NCI-H2107 treated with DMSO at 0.1 percent for 48 hours (cell line): Measurements from ENCODE around the gene HLF.
A peak's percentile ranks its signal among the peaks of the same experiment; 100 is the strongest.

Experiments used
- DNase-seq: peaks from one replicate; lab custom pipeline; 2025; ENCODE audit not compliant: unreplicated experiment; lab: John Stamatoyannopoulos, UW

HLF gene

DNA sequence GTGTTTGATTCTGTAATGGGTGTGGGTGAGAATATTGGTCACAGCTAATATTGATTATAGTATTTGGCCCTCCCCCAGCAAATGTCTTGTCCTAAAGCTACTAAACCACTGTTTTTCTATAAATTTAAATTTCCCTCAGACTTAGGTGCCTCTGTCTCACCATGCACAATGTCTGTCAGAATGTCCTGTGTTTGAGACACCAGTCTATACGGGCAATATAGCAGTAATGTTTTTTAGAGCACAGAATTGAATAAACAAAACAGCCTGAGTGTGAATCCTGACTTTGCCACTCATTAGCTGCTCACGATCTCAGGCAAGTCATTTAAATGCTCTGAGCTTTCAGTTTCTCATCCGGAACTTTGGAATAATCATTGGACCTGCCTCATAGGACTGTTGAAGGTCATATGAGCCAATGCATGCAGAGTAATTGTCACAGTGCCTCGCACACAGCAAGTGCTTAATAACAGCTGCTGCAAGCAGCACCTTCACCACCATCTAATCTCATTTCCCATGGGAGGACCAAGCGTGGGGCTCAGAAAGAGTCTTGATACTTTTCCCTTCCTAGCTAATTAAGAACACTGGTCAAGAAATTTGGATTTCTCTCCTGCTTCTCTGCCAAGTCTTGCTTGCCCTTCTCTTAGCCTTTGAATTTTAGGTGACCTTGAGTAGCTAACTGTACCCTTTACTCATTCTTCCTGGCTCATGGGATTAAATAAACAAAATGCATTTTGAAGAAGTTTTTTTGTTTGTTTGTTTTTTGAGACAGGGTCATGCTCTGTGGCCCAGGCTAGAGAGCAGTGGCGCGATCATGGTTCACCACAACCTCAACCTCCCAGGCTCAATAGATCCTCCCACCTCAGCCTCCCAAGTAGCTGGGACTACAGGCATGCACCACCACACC lies 9.8 kb downstream of the HLF start:
- no peak for DNase-seq

DNA sequence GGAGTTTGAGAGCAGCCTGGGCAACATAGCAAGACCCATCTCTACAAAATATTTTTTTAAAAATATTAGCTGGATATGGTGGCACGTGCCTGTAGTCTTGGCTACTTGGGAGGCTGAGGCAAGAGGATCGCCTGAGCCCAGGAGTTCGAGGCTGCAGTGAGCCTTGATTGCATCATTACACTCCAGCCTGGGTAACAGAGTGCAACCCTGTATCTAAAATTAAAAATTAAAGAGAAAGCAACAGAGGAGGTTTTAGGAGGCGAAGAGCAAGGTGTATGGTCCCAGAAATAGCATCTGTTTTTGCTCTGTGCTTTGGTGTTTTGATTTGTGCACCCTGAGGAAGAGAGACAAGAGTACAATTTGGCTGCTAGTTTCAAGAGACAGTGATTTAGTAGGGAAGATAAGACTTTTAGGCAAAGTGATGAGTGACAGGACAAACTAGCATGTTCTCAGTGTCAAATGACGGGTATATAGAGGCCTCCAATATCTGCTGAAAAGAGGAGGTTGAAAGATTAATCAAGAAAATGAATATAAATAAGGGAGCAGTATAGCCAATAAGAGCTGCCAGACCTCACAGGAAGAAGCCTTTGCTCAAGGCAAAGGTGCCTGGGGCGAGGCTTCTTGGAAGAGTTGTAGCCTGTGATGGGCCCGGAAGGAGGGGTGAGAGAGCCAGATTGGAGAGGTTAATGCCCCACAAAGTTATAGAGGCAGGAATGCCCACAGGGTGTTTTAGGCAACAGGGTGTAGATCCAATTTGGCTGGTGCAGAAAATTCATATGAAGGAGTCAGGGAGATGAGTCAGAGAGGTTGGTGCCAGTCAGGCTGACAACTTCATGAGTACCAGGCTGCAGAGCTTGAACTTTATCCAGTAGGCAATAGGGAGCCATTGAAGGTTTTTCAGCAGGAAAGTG lies 11.4 kb downstream of the HLF start:
- no peak for DNase-seq

DNA sequence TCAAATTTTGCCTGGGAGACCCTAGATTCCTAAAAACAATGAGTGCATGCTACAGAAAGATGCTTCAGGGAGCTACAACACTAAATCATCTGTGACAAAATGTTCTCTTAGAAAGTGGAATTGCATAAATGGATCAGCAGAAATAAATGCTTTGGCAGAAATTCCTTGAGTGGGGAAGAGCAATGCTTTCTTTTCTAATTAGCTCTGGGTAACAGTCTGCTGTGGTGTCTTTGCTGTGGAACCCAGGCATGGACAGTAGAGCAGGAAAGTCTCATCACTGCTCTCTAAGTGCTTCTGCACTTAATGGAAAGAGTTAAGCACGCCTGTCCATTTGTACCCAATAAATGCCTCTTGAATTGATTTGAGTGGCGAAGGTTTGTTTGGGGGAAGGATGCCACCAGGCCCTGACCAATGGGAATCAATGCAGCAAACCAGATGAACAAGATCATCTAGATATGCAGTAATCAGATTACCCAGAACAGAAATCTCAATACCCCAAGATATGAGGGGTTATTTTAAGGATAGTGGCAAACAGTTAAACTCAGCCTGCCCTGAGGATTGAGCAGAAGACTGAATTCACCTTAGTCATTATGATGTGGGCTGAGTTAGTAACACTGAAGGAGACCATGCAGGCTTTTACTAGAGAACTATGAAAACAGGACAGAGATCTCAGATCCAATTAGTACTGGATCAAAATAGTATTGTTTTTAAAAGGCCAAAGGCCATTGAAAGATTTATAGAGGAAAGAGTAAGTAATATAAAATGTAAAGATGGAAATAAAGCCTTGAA lies 13.6 kb downstream of the HLF start:
- no peak for DNase-seq

DNA sequence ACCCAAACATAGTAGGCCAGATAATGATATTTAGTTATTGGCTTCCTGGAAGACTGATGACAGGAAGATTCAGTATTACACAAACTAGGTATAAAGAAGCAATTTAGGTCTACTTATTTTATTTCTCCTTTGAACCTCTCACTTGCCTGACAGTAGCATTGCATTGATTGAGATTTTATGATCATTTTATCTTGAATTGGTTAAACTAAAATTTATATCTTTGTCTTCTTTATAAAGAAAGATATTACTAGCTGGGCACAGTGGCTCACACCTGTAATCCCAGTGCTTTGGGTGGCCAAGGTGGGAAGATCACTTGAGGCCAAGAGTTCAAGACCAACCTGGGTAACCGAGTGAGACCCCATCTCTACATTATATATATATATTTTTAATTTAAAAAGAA lies 14.4 kb downstream of the HLF start:
- no peak for DNase-seq

DNA sequence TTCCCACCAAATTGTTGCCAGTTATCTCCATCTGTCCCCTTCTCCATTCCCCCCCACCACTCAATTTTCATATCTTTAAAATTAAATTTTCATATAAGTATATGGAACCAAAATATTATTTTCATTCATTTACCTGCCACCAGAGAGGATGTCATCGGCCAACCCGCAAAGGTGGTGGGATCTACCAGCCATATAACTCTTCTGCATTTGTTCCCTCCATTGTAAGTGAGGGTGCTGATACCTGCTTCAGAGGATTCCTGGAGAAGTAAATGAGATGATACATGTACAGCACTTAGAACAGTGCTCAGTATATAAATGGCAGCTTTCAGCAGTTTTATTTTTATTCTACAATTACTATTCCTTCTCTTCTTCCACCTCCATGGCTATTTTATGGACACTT lies 15.0 kb downstream of the HLF start:
- no peak for DNase-seq

DNA sequence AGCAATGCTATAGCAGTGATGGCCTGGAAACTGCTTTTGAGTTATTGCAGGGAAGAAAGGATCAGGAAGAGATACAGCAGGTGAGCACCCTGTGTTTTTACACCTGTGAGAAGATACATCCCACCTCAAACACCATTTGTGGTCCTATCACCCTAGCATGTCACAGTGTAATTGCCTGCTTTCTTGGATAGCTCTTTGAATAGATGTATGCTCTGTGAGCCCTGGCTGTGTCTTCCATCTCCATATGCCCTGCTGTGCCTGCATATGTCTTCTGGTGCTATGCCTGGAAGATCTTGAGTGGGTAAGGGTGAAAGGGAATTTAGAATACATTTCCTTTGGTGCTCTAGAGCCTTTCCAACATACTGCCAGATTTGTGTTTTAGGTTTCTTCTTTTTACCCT lies 15.5 kb downstream of the HLF start:
- DNase-seq: no peak

DNA sequence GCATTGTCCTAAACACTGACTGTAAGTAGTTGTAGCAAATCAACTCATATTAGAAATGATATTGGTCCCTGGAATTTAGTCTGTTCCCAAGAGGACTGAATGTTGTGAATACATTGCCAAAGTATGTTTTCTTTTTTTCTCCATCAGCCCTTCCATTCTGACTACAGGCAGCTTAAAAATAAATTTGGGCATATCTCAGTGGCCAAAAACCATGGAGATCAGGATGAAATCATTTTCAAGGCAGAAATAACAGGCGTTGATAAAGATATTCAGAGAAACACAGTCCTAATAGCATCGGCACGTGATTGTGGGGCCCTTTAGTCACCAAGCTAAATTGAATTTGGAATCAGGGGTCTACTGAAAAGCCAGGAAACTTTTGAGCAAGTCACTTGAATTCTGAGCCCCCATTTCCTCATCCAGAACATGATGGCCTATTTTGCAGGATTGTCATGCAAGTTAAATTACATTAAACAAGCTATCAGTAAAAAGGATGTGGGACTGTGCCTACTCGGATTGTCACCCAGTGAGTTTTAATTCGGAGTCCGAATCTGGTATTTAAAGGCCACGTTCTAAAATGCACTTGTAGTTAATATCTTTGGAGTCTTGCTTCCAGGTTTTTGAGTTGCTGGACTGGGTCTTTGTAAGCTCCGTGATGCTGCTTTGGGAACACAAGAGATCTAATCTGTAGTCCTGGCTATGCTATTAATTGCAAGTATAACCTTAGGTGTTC lies 17.1 kb downstream of the HLF start:
- DNase-seq: no peak

DNA sequence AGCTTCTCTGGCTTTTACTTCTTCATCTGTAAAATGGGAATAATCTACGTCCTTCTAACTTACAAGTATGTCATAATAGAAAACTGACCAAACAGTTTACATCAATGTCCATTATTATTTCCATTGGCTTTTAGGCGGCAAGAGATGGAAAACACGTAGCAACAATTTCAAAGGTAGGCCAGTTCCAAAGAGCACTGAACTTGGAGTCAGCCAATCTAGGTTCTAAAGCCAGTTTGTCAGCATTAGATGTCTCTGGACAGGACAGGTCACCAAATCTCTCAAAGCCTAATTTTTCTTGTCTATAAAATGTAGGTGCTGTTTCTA lies 17.6 kb downstream of the HLF start:
- no peak for DNase-seq

DNA sequence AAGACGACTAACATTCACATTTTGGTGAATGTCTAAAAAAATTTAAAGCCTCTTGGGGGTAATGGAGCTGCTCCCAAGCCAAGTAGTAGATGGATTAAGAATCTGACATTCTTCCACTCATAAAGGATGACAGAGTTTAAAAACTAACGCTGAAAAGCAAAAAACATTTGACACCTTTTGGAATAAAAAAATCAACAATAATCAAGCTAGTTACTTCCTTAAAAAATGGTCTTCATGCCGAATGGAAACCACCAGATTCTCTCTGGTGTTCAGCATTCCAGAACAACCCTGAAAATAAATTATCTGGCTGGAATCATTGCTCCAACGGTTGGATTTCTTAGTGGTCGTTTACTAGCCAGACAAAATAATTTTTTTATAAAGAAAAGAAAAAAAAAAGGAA lies 18.0 kb downstream of the HLF start:
- DNase-seq: no peak

DNA sequence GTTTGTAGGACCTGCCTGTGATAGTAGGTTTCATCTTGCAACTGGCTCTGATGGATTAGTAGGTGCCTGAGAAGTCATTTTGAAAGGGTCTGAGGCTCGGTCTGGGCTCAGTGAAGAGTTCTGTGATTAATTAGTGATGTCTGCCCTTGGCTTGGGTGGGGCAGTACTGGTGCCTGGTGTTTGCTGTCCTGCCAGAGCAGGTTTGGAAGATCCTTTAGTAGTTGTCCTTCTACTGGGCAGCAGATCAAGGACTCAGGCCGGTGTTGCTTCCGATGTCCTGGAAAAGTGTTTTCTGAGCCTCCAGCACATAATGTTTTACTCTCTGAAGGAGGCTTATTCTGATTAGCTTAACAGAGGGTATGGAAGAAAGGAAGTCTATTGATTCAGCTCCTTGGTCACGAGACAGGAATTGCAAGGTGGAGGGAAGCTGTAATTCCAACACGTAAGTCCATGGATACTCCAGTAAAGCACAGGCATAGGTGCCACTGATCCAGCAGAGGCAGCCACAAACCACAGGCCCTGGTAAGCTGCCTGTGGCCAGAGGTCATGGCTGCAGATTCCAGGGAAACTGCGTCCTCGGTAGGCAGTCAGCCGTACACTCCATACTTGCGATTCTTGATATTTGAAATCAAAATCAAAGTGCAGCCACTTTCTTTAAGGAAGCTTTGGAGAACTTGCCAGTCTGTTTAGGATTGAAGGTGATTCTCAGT lies 18.7 kb downstream of the HLF start:
- DNase-seq: no peak

DNA sequence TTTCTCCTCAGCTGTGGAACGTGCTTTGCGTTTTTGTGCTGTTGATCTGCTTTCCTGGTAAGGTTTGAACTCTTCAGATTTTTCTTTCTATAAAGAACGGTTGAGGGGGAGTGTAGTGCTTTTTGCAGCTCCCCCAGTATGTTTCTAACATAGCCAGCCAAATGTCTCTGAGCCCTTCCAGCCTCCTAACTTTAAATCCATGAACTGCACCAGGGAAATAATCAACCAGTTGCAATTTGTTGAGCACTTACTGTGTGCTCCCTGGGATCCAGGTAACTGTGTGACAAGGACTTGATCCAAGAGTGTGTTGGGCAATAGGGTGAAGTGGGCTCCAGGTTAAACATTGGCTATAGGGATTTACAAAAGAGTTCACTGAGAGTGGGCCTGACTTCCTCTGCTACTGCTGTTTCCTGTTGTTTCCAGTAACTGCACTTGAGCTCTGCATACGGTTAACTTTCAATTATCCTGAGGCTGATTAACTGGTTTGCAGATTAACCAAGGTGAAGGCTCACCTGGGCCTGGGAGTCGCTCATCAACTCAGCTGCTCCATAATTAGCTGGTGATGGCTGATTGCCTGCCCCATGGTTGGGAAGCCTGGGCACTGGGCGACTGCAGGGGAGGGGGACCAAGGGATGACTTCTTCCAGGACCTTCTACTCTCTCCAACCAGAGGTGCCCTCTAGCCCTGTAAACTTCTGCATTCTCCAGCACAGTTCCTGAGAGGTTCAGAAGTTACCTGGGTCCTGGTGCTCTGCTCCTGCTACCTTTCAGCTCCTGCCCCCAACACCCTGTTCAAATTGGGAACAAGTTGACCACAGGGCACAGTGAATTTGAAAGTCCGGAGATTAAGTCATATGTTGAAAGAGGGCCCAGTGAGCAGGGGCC lies 19.5 kb downstream of the HLF start:
- DNase-seq: no peak

DNA sequence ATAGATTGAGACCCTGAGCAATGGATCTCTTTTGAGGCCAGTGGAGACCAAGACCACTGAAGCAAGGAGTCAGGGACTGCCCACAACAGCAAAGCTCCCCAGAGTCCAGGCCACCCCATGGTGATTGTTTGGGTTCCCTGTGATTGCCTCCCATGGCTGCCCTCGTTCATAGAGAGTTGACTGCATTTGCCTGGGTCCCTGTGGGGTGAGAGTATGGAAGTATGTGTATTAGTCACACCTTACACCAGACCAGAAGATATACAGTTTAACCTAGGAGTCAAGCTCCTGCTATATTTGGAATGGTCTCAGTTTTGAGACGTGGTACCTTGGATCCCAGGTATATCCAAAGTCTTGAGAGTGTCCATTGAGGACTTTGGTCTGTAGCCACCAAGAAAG lies 20.2 kb downstream of the HLF start:
- no peak for DNase-seq

DNA sequence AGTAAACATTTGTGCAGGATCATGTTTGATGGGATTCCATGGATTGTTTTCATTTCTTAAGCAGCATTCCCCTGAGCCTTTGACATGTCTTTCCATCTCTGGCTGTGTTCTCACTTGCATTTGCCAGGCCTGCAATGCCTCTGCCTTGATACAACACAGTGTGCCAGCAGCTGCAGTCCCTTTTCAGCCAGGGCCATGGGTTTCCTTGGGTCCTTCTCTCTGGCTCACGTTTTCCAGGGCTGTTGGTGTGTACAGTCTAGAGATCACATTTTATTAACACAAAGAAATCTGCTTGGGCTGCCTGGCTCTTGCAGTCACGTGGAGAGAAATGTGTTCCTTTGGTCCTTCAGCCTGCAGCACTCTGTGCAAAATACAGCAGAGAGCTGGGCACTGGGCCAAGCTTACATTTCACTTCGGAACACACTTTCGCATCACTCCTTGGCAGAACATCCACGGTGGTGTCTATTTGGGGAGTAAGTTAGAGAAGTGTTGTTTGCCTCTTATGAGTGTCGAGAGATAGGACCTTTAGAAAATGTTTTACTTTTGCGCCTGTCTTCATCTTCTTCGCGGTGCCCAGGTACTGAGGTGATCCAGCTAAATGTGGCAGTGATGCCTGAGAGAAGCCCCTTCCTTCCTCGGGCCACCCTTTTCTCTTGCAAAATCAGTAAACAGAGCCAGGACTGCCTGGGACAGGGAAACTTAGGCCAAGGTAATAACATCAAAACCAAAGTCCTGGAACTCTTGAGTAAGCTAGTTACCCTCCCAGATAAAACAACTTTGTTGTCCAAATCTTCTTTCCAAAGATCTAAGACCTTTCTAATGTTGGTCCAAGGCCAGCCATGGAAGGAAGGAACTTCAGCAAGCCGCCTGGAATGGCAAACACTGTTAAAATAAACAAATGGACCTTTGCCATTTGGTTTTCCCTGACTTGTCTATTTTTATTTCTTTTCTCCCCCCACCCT lies 20.9 kb downstream of the HLF start:
- peak; percentile 31 for DNase-seq

DNA sequence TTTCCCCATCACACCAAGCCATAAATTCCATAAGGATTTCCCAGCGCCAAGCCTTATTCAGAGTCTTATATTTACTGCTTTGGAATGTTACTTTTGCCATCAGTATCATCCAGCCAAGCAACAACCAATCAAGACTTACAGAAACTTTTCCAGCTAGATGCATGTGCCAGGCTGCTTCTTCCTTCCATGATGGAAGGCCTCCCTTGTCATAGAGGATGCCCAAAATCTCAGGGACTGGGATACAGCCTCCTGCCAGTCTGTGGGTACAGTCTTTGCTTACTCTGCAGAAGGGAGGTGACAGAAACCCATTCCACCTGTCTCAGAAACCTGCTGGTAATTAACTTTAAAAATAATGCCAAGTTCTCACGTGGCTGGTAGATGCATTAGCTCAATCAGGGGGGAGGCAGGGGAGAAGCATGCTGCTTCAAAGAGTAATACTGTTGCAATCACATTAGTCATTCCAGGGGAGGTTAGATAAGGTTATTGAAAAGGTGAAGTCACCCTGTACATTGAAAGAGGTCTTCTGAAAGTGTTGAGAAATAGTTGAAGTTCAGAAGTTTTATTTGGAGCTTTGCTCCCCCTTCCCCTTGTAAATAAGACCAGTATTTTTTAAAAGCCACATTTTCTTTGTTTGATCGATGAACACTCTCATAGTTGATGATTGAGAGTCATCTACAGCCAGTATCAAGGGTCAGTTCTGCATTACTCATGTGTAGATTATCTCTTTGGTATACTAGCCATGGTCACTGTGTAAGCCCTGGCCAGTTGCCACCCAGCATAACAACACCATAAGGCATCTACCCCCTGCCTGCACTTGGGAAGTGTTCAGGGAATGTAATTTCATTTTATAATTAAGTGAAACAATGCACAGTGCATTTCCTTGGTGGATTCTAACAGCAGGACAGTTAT lies 22.2 kb downstream of the HLF start:
- no peak for DNase-seq

DNA sequence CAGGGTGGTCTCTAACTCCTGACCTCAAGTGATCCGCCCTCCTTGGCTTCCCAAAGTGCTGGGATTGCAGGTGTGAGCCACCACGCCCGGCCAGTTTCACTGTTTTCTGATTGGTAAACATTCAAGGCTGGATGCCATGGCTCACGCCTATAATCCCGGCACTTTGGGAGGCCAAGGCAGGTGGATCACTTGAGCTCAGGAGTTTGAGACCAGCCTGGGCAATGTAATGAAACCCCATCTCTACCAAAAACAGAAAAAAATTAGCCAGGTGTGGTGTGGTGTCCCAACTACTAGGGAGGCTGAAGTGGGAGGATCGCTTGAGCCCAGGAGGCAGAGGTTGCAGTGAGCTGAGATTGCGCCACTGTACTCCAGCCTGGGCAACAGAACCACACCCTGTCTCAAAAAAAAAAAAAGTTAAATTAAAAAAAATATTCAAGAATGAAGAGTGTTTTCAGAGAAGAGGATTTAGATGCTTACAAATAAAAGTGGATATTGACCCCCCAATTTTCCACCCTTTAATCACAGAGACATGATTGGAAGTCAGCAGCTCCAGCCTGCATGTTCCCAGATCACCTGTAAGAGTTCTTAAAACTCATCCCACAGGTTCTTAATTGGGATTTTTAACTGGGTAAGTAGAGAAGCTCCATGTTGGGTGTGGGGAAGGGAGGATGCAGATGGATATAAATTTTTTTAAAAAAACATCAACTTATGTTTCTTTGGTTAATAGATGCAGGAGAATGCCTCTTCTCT lies 23.8 kb downstream of the HLF start:
- no peak for DNase-seq

DNA sequence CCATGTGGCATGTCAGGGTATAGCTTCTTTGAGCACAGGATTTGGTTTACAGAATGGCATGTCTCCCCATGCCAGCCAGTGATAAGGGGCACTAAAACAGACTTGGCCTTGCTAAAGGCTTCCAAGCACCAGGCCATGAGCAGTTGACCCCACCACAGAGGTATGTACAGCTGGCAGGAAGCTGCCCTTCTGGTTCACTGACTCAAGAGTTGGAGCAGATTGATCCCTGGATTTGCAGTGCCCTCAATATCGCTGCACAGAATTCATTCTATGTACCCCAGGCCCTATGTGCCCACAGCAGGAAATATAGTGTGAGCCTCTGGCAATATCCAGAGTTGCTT lies 24.3 kb downstream of the HLF start:
- no peak for DNase-seq
